BE2C (cell line): Measurements from ENCODE around the gene MEGF11.

Experiments
- DNase-seq: peaks from one replicate; pipeline ENCODE4 v3.0.0-alpha.2; 2020
- H3K27me3 ChIP-seq: fragments of 250-450 bp; sonication (Bioruptor Pico); 2 replicates; pipeline ENCODE4 v1.5.1; 2020; ENCODE audit warnings: mild to moderate bottlenecking
- H3K36me3 ChIP-seq: fragments of 250-450 bp; sonication (Bioruptor Pico); 2 replicates; pipeline ENCODE4 v1.5.1; 2020; ENCODE audit warnings: mild to moderate bottlenecking
- H3K4me1 ChIP-seq: fragments of 250-450 bp; sonication (Bioruptor Pico); 2 replicates; pipeline ENCODE4 v1.5.1; 2020
- H3K4me3 ChIP-seq: 2 replicates; pipeline ENCODE4 v1.5.1; 2011; ENCODE audit warnings: low read depth, low read length
- H3K9me3 ChIP-seq: fragments of 250-450 bp; sonication (Bioruptor Pico); 2 replicates; pipeline ENCODE4 v1.5.1; 2020
- CTCF ChIP-seq: IDR thresholded peaks from 2 replicates; pipeline ENCODE4 v1.5.1; 2012; ENCODE audit warnings: mild to moderate bottlenecking, low read depth, low read length

MEGF11 gene

DNA sequence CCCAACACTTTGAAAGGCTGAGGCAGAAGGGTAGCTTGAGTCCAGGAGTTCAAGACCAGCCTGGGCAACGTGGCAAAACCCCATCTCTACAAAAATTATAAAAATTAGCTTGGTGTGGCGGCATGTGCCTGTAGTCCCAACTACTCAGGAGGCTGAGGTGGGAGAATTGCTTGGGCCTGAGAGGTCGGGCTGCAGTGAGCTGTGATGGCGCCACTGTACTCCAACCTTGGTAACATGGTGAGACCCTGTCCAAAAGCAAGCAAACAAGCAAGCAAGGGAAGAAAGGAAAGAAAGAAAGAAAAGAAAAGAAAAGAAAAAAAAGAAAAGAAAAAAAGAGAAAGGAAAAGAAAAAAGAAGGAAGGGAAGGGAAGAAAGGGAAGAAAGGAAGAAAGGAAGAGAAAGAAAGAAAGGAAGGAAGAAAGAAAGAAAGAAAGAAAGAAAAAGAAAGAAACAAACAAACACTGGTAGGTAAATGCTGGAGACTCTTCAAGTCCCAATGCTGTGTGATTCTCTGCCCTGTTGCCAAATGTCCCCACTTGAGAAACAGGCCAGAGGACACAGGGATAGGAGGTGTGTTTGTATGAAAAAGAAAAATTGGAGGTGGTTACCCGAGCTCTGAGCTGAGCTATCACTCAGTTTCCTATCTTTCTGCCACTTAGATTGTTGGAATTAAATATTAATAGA lies 263.1 kb downstream of the MEGF11 start:
- no peak for TF ChIP-seq CTCF
- no peaks in the 10 kb centered on the region for H3K9me3 ChIP-seq
- no peaks in the 10 kb centered on the region for H3K27me3 ChIP-seq
- peaks cover 13% of the 10 kb centered on the region for H3K4me1 ChIP-seq
- DNase-seq: no peak
- H3K36me3 ChIP-seq: no peaks in the 10 kb centered on the region
- no peak overlapping the region for H3K4me3 ChIP-seq

- no peak for DNase-seq
- no peaks in the 10 kb centered on the region for H3K36me3 ChIP-seq
- no peaks in the 10 kb centered on the region for H3K9me3 ChIP-seq
- H3K4me3 ChIP-seq: no peak overlapping the region
- no peaks in the 10 kb centered on the region for H3K4me1 ChIP-seq
- H3K27me3 ChIP-seq: no peaks in the 10 kb centered on the region
- TF ChIP-seq CTCF: no peak
Measured at GRCh38 chr15:65987100-65987499, 266.4 kb downstream of the MEGF11 start.

- no peaks in the 10 kb centered on the region for H3K36me3 ChIP-seq
Measured at GRCh38 chr15:65986416-65986815, 267.1 kb downstream of the MEGF11 start.

DNA sequence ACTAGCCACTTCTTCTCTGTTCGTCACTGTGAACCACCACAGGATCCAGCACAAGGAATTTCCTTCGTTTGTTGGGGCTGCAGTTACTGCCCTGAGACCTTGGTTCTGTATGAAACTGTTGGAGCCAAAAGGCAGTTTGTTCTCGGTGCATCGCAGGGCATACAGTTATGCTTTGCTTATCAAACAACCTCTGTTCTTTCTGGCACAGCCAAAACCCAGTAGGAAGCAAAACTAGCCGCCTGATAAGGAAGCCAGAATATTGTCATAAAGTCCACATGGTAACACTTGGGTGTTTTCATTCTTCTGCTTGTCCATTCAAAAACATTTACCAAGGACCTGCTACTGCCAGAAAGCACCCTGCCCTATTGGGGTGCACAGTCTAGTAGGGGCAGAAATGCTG lies 268.2 kb downstream of the MEGF11 start:
- H3K9me3 ChIP-seq: no peaks in the 10 kb centered on the region
- H3K27me3 ChIP-seq: no peaks in the 10 kb centered on the region
- no peak for TF ChIP-seq CTCF
- no peak for DNase-seq
- no peak overlapping the region for H3K4me3 ChIP-seq
- no peaks in the 10 kb centered on the region for H3K36me3 ChIP-seq
- H3K4me1 ChIP-seq: 0 out of 2 replicates have a peak, but pooled peaks cover 3% of the 10 kb centered on the region

More at GRCh38 chr15:65986416-65986815, 267.1 kb downstream of the MEGF11 start:
- H3K27me3 ChIP-seq: no peaks in the 10 kb centered on the region
- no peak overlapping the region for H3K4me3 ChIP-seq
- H3K4me1 ChIP-seq: 0 out of 2 replicates have a peak, but pooled peaks cover 3% of the 10 kb centered on the region
- DNase-seq: no peak
- no peak for TF ChIP-seq CTCF
- no peaks in the 10 kb centered on the region for H3K9me3 ChIP-seq

GRCh38 chr15:65982627-65983322 lies 270.8 kb downstream of the MEGF11 start:
- H3K4me1 ChIP-seq: peaks cover 7% of the 10 kb centered on the region; the same call in 1 of the 2 replicates
- no peak for TF ChIP-seq CTCF
- H3K9me3 ChIP-seq: no peaks in the 10 kb centered on the region
- H3K4me3 ChIP-seq: no peak overlapping the region
- DNase-seq: no peak
- H3K27me3 ChIP-seq: no peaks in the 10 kb centered on the region
- no peaks in the 10 kb centered on the region for H3K36me3 ChIP-seq
